HG03342 (cell line): Measurements from ENCODE around the gene EVA1A.

Experiments
- ATAC-seq: cut with Tn5 transposase; IDR thresholded peaks from one replicate; pipeline ENCODE4 v1.9.1; 2021; ENCODE audit warnings: mild to moderate bottlenecking, moderate library complexity; ENCODE audit not compliant: unreplicated experiment

EVA1A gene

DNA sequence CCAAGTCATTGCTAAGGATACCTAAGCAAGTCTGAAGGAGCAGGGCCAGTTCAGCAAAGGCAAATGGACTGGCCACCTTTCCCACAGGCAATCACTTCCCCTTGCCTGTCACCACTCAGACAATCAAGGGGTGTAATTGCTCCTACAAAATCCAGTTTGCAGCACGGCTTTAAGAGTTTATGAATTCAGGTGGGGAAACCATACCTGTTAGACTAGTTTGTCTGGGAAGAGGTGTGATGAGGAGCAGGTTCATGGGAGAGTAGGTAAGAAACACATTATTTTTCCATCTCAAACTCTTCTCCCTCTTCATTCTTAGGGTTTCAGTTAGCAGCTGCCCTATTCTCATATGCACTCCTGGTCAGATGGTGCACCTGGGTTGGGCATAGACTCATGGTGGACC lies 102.5 kb downstream of the EVA1A start:
- no peak for ATAC-seq

DNA sequence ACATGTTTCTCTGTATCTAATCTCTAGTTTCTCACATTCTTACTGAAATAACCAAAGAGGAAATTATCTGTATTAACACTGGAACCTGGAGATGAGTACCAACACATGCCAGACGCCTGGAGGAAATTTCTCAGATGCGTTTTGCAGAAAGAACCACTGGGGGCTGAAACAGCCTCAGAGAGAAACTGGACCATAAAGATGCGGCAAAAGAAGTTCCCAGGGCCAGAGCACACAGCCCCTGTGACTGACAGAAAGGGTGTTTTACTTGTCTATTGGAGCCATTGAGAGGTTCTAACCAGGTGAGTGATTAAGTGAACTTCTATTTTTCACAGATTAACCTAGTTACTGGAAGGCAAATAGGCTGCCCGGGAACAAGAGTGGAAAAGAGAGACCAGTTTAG lies 103.9 kb downstream of the EVA1A start:
- no peak for ATAC-seq

DNA sequence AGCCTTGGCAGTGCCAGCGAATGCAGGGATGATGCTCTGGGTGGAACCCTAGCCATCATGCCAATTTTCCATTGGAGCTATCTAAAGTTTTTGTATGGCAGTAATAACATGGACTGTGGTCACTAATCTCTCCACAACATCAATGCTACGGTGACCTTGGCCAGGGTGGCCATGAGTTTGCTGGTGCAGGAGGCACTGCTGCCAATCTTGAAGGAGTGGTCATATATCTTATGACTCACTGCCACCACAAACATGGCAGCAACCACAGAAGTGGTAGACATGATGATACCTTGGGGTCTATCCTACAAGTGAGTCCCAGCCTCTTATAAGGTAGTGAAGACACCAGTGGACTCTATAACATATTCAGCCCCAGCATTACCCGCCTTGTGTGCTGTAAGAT lies 104.6 kb downstream of the EVA1A start:
- ATAC-seq, result no peak

DNA sequence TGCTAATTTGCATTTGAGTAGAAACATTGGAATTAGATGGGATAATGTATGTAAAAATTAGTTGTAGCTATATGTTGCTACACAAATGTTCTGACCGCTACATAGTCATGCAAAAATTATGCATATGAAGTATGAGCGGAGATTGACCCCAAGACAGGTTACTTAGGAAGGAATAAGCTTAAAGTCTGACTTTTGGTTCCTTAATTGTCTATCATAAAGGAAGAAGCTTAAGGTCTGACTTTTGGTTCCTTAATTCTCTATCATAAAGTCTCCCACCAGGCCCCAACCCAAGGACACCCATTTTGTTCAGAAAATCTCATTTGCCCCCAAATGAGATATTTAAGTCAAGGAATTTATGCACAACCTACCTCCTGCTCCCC lies 106.5 kb downstream of the EVA1A start:
- ATAC-seq, result no peak

DNA sequence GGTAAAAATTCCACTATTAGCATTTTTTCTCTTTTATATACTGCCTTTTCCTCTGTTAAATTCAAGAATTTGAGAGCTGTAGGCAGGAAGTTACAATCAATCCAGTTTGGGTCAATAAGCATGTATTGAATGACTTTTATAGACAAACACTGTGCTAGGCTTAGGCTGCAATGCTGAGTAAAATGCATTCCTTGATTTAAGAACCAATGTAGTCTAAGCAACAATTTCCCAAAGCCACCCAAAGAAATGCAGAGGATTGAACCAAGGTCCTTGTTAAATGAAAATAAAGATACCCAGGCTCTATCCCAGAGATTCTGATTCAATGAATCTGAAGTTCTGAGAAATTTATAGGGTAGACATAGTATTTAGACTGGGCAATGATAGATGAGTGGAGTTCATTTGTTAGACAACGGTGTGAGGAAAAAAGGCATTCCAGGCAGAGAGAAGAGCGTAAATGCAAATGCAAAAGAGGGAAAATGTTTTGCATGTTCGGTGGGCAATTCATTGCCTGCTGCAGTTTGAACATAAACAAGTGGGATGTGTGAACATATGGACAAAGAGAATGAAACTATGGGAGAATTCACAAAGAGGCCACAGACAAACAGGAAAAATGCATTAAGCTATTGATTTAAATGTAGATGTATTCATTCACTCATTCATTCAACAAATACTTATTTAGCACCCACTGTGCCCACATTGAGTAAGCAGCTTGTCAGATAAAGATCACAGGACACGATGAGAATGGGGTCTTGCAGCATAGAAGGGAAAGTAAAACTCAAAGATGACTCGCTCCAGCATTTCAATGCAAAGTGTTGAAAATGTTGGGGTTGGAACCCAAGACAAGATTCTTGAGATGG lies 107.1 kb downstream of the EVA1A start:
- no peak for ATAC-seq

DNA sequence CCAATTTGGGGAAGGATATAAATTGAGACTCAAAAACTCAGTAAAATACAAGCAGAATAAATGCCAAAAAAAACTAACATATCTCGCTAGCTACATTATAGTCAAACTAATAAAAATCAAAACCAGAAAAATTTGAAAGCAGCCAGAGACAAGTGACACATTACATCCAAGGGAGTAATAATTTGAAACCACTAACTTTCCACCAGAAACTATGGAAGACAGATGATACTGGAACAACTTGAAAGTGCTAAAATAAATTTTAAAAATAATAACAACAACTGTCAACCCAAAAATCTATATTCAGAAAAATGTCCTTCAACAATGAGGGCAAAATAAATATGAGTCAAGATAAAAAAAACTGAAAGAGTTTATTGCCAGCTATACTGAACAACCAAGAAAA lies 110.7 kb downstream of the EVA1A start:
- ATAC-seq, result no peak

DNA sequence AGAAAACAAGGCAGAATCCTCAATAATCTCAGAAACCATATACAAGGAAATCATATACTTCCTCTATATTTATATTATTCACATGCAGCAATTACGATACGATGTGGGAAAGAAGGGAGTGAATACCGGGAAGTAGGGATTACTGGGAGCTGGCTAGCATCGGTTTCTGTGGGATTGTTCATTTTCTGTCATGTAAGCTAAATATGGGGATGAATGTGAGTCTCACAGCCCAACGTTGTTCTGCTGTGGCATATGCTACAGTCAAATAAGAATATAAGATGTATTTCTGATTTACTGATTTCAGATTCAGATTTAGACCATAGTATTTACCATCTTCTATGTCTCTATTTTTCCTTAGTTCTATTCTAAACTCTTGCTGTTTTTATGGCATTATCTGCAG lies 113.6 kb downstream of the EVA1A start:
- no peak for ATAC-seq
